Gastrocnemius medialis (tissue), 4 donors: ENCODE results near the gene CD38.

Experiments
- CTCF ChIP-seq, 5 experiments: fragments of 450-650 bp in 3 of 5; fragments of 200-600 bp in 2 of 5; sonication (generic) in 2 of 5; IDR thresholded peaks in 4 of 5; conservative IDR thresholded peaks in 1 of 5; 1 replicate in 4 of 5; 2 replicates in 1 of 5; pipeline ENCODE4 v1.5.1; 2016 to 2019; ENCODE audit warnings: antibody characterized with exemption in 5 of 5, mild to moderate bottlenecking in 3 of 5, moderate library complexity in 3 of 5
- POLR2A ChIP-seq, 2 donors: fragments of 450-650 bp; IDR thresholded peaks; one replicate each; pipeline ENCODE4 v1.6.1; 2017; ENCODE audit warnings: antibody characterized with exemption in 2 of 2, mild to moderate bottlenecking in 2 of 2, moderate library complexity in 2 of 2

- TF ChIP-seq CTCF (IDR thresholded peaks at IDR 0.05 in 4 of 5, conservative IDR thresholded peaks at IDR 0.05 in 1 of 5) (no peak), POLR2A (IDR thresholded peaks at IDR 0.05) (no peak)
These were observed 19.8 kb upstream of the CD38 start for GRCh38 chr4:15758294-15758693.
